Common myeloid progenitor, CD34-positive (primary cell): ENCODE measurements around the gene TMEM190.
A peak's percentile ranks its signal among the peaks of the same experiment; 100 is the strongest.
"Not testable (repeated sequence)": the region's sequence is repeated elsewhere in the genome, so short reads cannot be mapped to it uniquely, and the experiment has no call there.

Experiments
- CTCF ChIA-PET: fragments of 350-600 bp; sonication (Branson Sonifier 250); formaldehyde crosslinking; loops from one replicate; lab custom pipeline; 2021; ENCODE audit warnings: antibody characterized with exemption; lab: Charles Lee
- POLR2A ChIA-PET: fragments of 350-600 bp; sonication (Branson Sonifier 250); formaldehyde crosslinking; loops from one replicate; lab custom pipeline; 2021; ENCODE audit warnings: antibody characterized with exemption; lab: Charles Lee
- DNase-seq, 3 donors: peaks; one replicate each; pipeline versions ENCODE4 v3.0.0 to v3.0.0-alpha.2; 2013
- H3K27ac ChIP-seq, 2 experiments: 1 replicate in 1 of 2; 2 replicates in 1 of 2; pipeline ENCODE4 v1.7.0; 2013; ENCODE audit warnings: inconsistent platforms in 2 of 2, low read length in 2 of 2, mild to moderate bottlenecking in 2 of 2, low read depth in 1 of 2, moderate library complexity in 1 of 2; ENCODE audit not compliant: severe bottlenecking in 2 of 2, insufficient read depth in 1 of 2, poor library complexity in 1 of 2
- H3K27me3 ChIP-seq, 5 experiments: replicated peaks in 2 of 5; 1 replicate in 3 of 5; 2 replicates in 2 of 5; pipeline versions ENCODE4 v1.6.1 to v1.7.0; 2013; ENCODE audit warnings: low read length in 4 of 5, mild to moderate bottlenecking in 2 of 5, moderate library complexity in 2 of 5, inconsistent platforms in 1 of 5; ENCODE audit not compliant: insufficient read depth in 5 of 5, control insufficient read depth in 4 of 5
- H3K36me3 ChIP-seq, 4 experiments: 1 replicate in 2 of 4; 2 replicates in 2 of 4; pipeline versions ENCODE4 v1.6.1 to v1.7.0; 2013; ENCODE audit warnings: low read length in 3 of 4, control low read depth in 1 of 4, mild to moderate bottlenecking in 1 of 4; ENCODE audit not compliant: control insufficient read depth in 4 of 4, insufficient read depth in 4 of 4
- H3K4me1 ChIP-seq, 4 experiments: 1 replicate in 3 of 4; 2 replicates in 1 of 4; pipeline versions ENCODE4 v1.6.1 to v1.7.1; 2013; ENCODE audit warnings: low read length in 3 of 4, mild to moderate bottlenecking in 3 of 4, control low read depth in 1 of 4, inconsistent platforms in 1 of 4, moderate library complexity in 1 of 4; ENCODE audit not compliant: control insufficient read depth in 4 of 4, insufficient read depth in 4 of 4; ENCODE audit errors: control extremely low read depth in 1 of 4
- H3K4me3 ChIP-seq, 7 experiments: 1 replicate in 4 of 7; 2 replicates in 3 of 7; pipeline versions ENCODE4 v1.5.1 to v1.7.0; 2013; ENCODE audit warnings: mild to moderate bottlenecking in 7 of 7, low read length in 6 of 7, moderate library complexity in 6 of 7, inconsistent platforms in 2 of 7, low read depth in 2 of 7, control low read depth in 1 of 7; ENCODE audit not compliant: insufficient read depth in 4 of 7, control insufficient read depth in 1 of 7; ENCODE audit errors: extremely low read depth in 1 of 7
- H3K9me3 ChIP-seq, 5 experiments: 1 replicate in 4 of 5; 2 replicates in 1 of 5; pipeline versions ENCODE4 v1.6.1 to v1.7.1; 2013; ENCODE audit warnings: low read length in 4 of 5, mild to moderate bottlenecking in 2 of 5, inconsistent platforms in 1 of 5, low read depth in 1 of 5, moderate library complexity in 1 of 5; ENCODE audit not compliant: control insufficient read depth in 4 of 5, insufficient read depth in 2 of 5; ENCODE audit errors: control extremely low read depth in 1 of 5
- WGBS: methylation state at CpG from one replicate; pipeline ENCODE4 v1.1.5; 2013; ENCODE audit not compliant: insufficient coverage; 5-methylcytosine and 5-hydroxymethylcytosine counted together

The TMEM190 gene

GRCh38 chr19:55408533-55408872, 31.9 kb downstream of the TMEM190 start:
- no peak for DNase-seq
- H3K27ac ChIP-seq = peak overlapping the region; percentile 65 to 85
- ChIA-PET POLR2A (interaction anchor here (1.2 to 1.6 kb wide), 3 partner anchors 45 to 149 kb away, joined by 3 to 8 read pairs (median 8); partner anchors contain the start of genes ISOC2 and PPP6R1), CTCF (interaction anchor here (1.2 to 2.7 kb wide), 4 partner anchors 11 to 116 kb away, joined by 3 to 11 read pairs (median 5); no protein-coding TSS in a partner anchor)
- peaks cover 0 to 6% (median 2%) of the 10 kb centered on the region in 5 experiments for H3K9me3 ChIP-seq
- H3K36me3 ChIP-seq = peaks cover 2 to 26% (median 18%) of the 10 kb centered on the region in 4 experiments
- WGBS = 71% methylated on average over 9 of the region's 9 CpGs
- H3K4me1 ChIP-seq = peaks cover 5 to 24% (median 22%) of the 10 kb centered on the region in 4 experiments
- H3K27me3 ChIP-seq = no peaks in the 10 kb centered on the region
- peak overlapping the region in 5 of 7 experiments; percentile 55 to 78 (median 57) for H3K4me3 ChIP-seq

GRCh38 chr19:55409179-55409578, 32.6 kb downstream of the TMEM190 start:
- POLR2A ChIA-PET = interaction anchor here (1.5 kb wide), 1 partner anchor 45 kb away, joined by 3 read pairs; no protein-coding TSS in a partner anchor
- H3K36me3 ChIP-seq = peaks cover 0 to 22% (median 15%) of the 10 kb centered on the region in 4 experiments
- WGBS = 75% methylated on average over 4 of the region's 8 CpGs
- H3K27ac ChIP-seq, DNase-seq, H3K4me3 ChIP-seq, H3K27me3 ChIP-seq, H3K9me3 ChIP-seq: not testable (repeated sequence)
- CTCF ChIA-PET = interaction anchor here (0.6 to 2.7 kb wide), 5 partner anchors 10 to 117 kb away, joined by 3 to 11 read pairs (median 4); no protein-coding TSS in a partner anchor
- H3K4me1 ChIP-seq = peaks cover 5 to 24% (median 22%) of the 10 kb centered on the region in 4 experiments

- DNase-seq = no peak
- WGBS = no CpG with 5 or more reads among the region's 2 CpGs
- H3K4me1 ChIP-seq = peaks cover 5 to 24% (median 22%) of the 10 kb centered on the region in 4 experiments
- no peaks in the 10 kb centered on the region for H3K27me3 ChIP-seq
- H3K36me3 ChIP-seq = peaks cover 0 to 16% (median 10%) of the 10 kb centered on the region in 4 experiments
- H3K4me3 ChIP-seq = no peak overlapping the region
- ChIA-PET CTCF (interaction anchor here (0.6 to 2.7 kb wide), 3 partner anchors 9 to 321 kb away, joined by 3 to 11 read pairs (median 7); no protein-coding TSS in a partner anchor), POLR2A (no interaction called here)
- H3K27ac ChIP-seq = no peak overlapping the region
- H3K9me3 ChIP-seq = peaks cover 0 to 6% (median 2%) of the 10 kb centered on the region in 5 experiments
These were observed 33.5 kb downstream of the TMEM190 start for GRCh38 chr19:55410168-55410567.

GRCh38 chr19:55418185-55418584, 41.6 kb downstream of the TMEM190 start:
- peak; percentile 78 to 86 (median 82) for DNase-seq
- 31% methylated on average over 6 of the region's 7 CpGs for WGBS
- Histone ChIP-seq H3K4me3 (no peak overlapping the region), H3K27ac (no peak overlapping the region), H3K9me3 (peaks cover 0 to 4% (median 0%) of the 10 kb centered on the region in 5 experiments), H3K27me3 (no peaks in the 10 kb centered on the region), H3K36me3 (no peaks in the 10 kb centered on the region), H3K4me1 (peaks cover 6 to 40% (median 31%) of the 10 kb centered on the region in 4 experiments)
- ChIA-PET POLR2A (interaction anchor here (0.5 to 1.2 kb wide), 2 partner anchors 10 to 354 kb away, joined by 4 to 6 read pairs; partner anchors contain the start of gene UBE2S), CTCF (interaction anchor here (0.8 to 3.5 kb wide), 22 partner anchors 8 to 284 kb away, joined by 3 to 21 read pairs (median 4); partner anchors contain the start of genes TMEM150B and TMEM238)

GRCh38 chr19:55419103-55419502, 42.5 kb downstream of the TMEM190 start:
- CTCF ChIA-PET = interaction anchor here (1.0 to 3.5 kb wide), 11 partner anchors 9 to 126 kb away, joined by 3 to 21 read pairs (median 6); partner anchors contain the start of gene KMT5C

GRCh38 chr19:55419624-55420236, 43.1 kb downstream of the TMEM190 start:
- 86% methylated on average over 4 of the region's 5 CpGs for WGBS
- H3K27ac ChIP-seq = no peak overlapping the region
- peaks cover 0 to 4% (median 0%) of the 10 kb centered on the region in 5 experiments for H3K9me3 ChIP-seq
- no peak for DNase-seq
- H3K4me1 ChIP-seq = peaks cover 6 to 40% (median 31%) of the 10 kb centered on the region in 4 experiments
- POLR2A ChIA-PET = no interaction called here
- H3K27me3 ChIP-seq = no peaks in the 10 kb centered on the region
- CTCF ChIA-PET = interaction anchor here (0.7 to 3.5 kb wide), 9 partner anchors 10 to 279 kb away, joined by 3 to 21 read pairs (median 3); partner anchors contain the start of gene KMT5C
- no peak overlapping the region for H3K4me3 ChIP-seq
- no peaks in the 10 kb centered on the region for H3K36me3 ChIP-seq

More at GRCh38 chr19:55419103-55419502, 42.5 kb downstream of the TMEM190 start:
- WGBS = 100% methylated on average over 1 of the region's 5 CpGs
- no peaks in the 10 kb centered on the region for H3K27me3 ChIP-seq
- peaks cover 6 to 40% (median 31%) of the 10 kb centered on the region in 4 experiments for H3K4me1 ChIP-seq
- H3K4me3 ChIP-seq = no peak overlapping the region
- H3K36me3 ChIP-seq = no peaks in the 10 kb centered on the region
- POLR2A ChIA-PET = interaction anchor here (1.2 kb wide), 1 partner anchor 11 kb away, joined by 4 read pairs; the partner anchor contains the start of gene UBE2S
- no peak for DNase-seq
- H3K27ac ChIP-seq = no peak overlapping the region
- H3K9me3 ChIP-seq = peaks cover 0 to 4% (median 0%) of the 10 kb centered on the region in 5 experiments
